IMR-90 (cell line): ENCODE measurements around the gene CLMP. TPM values are rescaled to one million over a fixed set of nuclear protein-coding genes. Genes with fewer than 3 reads are reported as not detected.
A peak's percentile ranks its signal among the peaks of the same experiment; 100 is the strongest.

Experiments
- MAFK ChIP-seq: IDR thresholded peaks from 2 replicates; pipeline ENCODE4 v1.6.1; 2012; ENCODE audit warnings: low read depth, low read length, improper control_type of control experiment
- MXI1 ChIP-seq: IDR thresholded peaks from 2 replicates; pipeline ENCODE4 v1.6.1; 2012; ENCODE audit warnings: low read depth, mild to moderate bottlenecking, low read length, moderate library complexity, borderline replicate concordance
- NFE2L2 ChIP-seq: fragments of 150-350 bp; IDR thresholded peaks from 2 replicates; pipeline ENCODE4 v1.6.1; 2016; ENCODE audit warnings: low read depth, mild to moderate bottlenecking, low read length
- POLR2A ChIP-seq: IDR thresholded peaks from 2 replicates; pipeline ENCODE4 v1.6.1; 2012; ENCODE audit warnings: mild to moderate bottlenecking, low read depth, low read length
- RFX5 ChIP-seq: IDR thresholded peaks from 2 replicates; pipeline ENCODE4 v1.8.0; 2012; ENCODE audit warnings: low read depth, mild to moderate bottlenecking, low read length, moderate library complexity
- SMC3 ChIP-seq: fragments of 150-350 bp; IDR thresholded peaks from 2 replicates; pipeline ENCODE4 v1.6.1; 2016; ENCODE audit warnings: low read depth, mild to moderate bottlenecking, antibody characterized with exemption, low read length, moderate library complexity
- USF2 ChIP-seq: fragments of 150-350 bp; IDR thresholded peaks from 2 replicates; pipeline ENCODE4 v1.6.1; 2017; ENCODE audit warnings: mild to moderate bottlenecking, antibody characterized with exemption, low read length, low read depth
- polyA plus RNA-seq, 3 experiments: library from polyadenylated mRNA; depleted of rRNA; stranded (reverse); fragments of >200 nt; gene quantifications; 2 replicates each; pipeline ENCODE4 v1.2.3, GENCODE V29; 2012; ENCODE audit warnings: low replicate concordance in 1 of 3
- total RNA-seq: library from RNA; depleted of rRNA; stranded (reverse); fragments of >200 nt; gene quantifications from 2 replicates; pipeline ENCODE4 v1.2.3, GENCODE V29; 2012

CLMP gene
- total and polyA plus RNA-seq, 2 of the 4 experiments (the other 2 are of a cell fraction): 54.7 to 95.7 TPM

GRCh38 chr11:123062158-123062891 is 132.7 kb downstream of the CLMP start (continued):
- TF ChIP-seq SMC3: no peak
- TF ChIP-seq MAFK: no peak
- TF ChIP-seq USF2: 0 out of 2 replicates have a peak, but pooled peaks have one; percentile 15
- no peak for TF ChIP-seq NFE2L2
- TF ChIP-seq MXI1: peak; percentile 13; the same call in 1 of the 2 replicates
- TF ChIP-seq RFX5: no peak
- TF ChIP-seq POLR2A: no peak
